Fibroblast of gingiva (primary cell): ENCODE measurements around the gene BPGM.
A peak's percentile ranks its signal among the peaks of the same experiment; 100 is the strongest.

Source experiments
- DNase-seq: peaks from one replicate; pipeline ENCODE4 v3.0.0-alpha.2; 2011; ENCODE audit warnings: low read depth

The BPGM gene

GRCh38 chr7:134697205-134697886 lies 50.7 kb downstream of the BPGM start:
- no peak for DNase-seq

- no peak for DNase-seq
Measured at GRCh38 chr7:134698481-134698880, 51.8 kb downstream of the BPGM start.

- DNase-seq = no peak
Measured at GRCh38 chr7:134699021-134699818, 52.6 kb downstream of the BPGM start.

DNA sequence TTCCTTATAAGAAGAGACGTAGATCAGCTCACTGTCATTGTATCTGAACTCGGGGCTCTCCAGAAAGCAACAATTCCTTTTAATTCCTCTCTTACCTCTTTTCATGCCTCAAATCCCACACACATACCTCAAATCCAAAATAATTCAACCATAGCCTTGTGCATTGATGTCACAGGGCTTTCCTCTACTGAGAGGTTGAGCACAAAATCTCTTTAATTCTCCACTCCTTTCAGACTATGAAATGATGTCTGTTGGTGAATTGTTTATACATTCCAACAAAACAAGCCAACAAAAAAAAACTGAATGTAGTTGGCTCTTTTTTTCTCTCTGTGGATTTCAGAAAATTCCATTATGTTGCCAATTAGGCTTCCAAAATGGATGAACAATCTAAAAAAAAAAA lies 53.2 kb downstream of the BPGM start:
- peak; percentile 62 for DNase-seq

- peak; percentile 41 for DNase-seq
Measured at GRCh38 chr7:134701272-134701671, 54.6 kb downstream of the BPGM start.

- DNase-seq = peak; percentile 49
Measured at GRCh38 chr7:134702366-134703240, 56.0 kb downstream of the BPGM start.

DNA sequence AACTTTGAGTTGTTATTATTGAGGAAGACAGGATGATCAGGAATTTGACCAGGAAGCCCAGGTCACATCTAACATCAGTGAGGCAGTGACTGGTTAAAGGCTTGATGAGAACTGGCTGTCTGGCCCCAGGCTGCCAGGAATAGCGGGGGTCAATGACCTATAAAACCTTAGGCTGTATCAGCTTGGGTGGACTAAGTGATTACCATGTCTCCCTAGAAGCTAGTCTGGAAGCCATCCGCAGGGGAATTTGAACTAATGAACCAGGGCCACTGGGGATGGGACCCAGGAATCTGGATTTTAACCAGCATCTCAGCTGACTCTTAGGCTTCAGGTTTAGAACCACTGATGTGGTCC lies 56.6 kb downstream of the BPGM start:
- DNase-seq = no peak

DNA sequence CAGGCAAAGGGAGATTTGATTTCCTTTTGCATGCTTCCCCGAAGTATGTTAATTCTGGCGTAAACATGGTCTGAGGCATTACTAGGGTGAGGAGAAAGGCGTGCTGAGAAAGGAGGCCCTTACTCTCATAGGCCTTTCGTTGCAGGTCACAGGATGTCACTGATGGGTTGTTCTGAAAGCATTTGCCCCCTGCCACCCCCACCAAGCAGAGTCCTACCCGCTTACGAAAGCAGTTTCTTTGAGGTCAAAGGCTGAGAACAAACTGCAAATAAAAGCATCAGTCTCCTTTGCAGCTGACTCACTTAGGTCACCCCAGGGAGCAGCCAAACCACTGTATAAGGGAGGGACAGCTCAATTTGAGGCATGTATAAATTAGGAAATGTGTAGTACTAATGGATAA lies 57.1 kb downstream of the BPGM start:
- DNase-seq = peak; percentile 78

DNA sequence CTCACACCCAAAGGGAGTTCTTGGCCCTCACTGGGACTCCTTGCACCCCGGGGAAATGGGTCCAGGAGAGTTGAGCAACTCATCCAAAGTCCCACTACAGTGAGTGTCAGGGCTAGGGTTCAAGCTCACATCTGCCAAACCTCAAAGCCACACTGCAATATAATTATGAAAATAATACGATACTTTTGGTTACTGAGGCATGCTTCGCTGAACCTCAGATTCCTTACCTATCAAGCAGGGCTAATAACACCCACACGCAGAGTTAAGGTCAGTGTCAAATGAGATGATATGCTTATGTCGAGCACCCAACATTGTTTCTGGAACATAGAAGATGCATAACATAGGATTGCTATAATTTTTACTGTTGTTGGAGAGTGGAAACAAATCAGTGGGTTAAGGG lies 58.2 kb downstream of the BPGM start:
- no peak for DNase-seq

DNA sequence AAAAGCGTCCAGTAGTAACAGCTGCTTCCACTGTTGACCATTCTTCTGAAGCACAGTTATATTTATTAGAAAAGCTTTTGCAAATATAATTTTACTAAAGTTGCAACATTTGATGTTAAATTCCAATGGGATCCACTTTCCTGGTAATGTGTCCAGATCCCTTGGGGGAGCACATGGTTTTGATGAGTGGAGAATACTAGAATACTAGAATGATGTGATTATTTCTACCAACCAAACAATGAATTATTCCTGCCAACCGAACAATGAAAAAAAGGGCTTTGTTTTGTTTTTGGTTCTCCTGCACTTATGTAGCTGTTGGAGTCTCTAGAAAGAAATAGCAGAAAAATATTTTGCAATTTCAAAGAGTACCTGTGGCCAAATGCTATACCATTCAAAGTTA lies 59.1 kb downstream of the BPGM start:
- DNase-seq = peak; percentile 84

- no peak for DNase-seq
Measured at GRCh38 chr7:134706468-134706867, 59.8 kb downstream of the BPGM start.

DNA sequence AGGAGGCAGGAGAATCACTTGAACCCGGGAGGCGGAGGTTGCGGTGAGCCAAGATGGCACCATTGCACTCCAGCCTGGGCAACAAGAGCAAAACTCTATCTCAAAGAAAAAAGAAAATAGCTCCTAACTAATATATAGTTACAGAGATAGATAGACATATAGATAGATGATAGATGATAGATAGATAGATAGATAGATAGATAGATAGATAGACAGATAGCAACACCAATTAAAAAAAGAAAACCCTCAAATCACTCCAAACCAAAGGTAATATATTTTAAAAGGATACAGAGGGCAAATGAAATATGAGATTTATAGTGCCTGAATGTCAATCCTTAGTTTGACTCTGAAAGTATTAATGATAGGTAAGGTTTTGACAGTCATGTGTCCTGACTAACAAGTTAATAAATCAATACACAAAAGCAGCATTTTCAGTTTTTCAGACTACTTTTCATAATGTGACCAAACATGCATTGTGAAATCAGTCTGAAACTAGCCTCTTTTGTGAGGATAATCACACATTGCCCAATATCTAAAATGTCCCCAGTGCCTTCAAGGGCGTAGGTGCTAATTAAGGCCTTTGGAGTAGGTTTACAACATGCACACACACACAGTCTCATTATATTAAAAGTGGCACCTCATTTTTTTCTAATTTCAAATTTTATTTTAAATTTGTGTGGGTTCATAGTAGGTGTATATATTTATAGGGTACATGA lies 61.2 kb downstream of the BPGM start:
- DNase-seq = no peak

- no peak for DNase-seq
Measured at GRCh38 chr7:134708692-134709091, 62.0 kb downstream of the BPGM start.

- DNase-seq = no peak
Measured at GRCh38 chr7:134709197-134709596, 62.5 kb downstream of the BPGM start.

- no peak for DNase-seq
Measured at GRCh38 chr7:134710511-134710853, 63.8 kb downstream of the BPGM start.

GRCh38 chr7:134710854-134711624 lies 64.4 kb downstream of the BPGM start:
- no peak for DNase-seq

DNA sequence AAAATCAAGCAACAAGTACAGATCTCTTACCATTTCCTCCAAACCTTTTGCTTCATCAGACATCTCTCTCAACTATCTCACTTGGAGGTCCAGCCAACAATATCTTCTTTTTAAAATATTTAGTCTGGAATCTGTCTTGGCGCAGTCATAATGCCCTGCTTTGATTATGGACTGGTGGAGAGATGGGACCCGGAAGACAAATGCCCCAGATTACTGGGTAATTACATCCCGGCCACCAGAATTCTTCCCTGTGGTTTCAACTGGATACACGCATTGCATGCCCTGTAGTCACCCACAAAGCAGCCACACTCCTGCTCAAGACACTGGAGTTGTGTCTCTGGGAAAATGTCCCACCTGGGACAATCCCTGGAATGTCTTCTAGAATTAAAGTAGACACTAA lies 65.5 kb downstream of the BPGM start:
- no peak for DNase-seq

DNA sequence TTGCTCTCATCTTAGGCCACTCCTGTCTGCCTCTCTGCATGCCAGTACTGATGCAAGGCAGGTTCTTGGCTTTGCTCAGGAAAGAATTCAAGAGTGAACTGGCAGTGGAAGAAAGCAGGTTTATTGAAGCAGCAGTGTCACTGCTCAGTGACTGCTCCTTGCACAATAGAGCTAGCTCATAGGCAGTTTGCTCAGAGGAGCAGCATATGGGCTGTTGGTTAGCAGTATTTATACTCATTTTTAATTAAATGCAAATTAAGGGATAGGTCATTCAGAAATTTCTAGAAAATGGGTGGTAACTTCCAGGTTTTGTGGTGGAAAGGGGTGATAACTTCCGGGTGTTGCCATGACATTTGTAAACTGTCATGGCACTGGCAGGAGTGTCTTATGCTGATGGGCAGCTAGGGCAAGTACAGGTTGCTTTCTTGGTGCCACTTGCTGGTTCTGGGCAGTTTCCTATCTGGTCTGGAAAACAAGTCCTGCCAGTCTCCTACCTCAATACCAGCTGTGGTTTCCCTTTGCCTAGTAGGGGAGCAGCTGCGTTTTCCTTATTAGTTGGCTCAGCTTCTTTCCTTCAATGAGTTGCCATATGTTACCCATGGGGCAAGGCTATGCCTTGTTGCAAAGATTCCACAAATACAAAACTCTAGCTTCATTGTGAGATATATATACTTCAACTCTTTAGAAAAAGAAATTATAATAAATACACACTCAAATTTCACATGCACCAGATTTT lies 68.0 kb downstream of the BPGM start:
- DNase-seq = no peak

DNA sequence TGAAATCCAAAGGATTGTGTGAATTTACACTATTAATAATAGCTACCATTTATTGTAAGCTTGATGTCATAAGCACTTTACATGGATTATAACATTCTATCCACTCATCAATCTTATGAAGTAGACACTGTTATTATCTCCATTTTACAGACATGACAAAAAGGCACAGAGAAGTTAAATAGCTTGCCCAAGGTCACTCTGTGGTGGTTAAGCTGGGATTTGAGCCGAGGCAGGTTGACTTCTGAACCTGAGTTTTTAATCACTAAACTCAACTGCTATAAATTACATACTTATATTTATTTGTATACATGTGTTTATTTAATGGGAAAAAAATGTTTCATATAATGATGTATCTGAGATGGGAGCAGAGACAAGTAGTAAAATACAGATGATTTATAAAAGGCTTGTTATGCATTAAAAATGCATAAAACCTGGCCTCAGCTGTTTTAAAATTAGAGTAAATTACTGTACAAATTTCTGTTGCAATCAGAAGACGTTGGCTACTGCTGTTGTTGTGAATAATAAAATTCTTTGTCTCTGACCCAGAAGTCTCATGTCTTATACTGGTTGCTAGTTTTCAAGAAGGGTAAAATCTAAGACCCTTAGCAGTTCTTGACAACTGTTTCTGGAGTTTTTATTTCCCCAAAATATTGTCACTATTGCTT lies 71.7 kb downstream of the BPGM start:
- DNase-seq = no peak
